Type B pancreatic cell (in vitro differentiated cells): ENCODE measurements around the gene LFNG. TPM values are rescaled to one million over a fixed set of nuclear protein-coding genes. Genes with fewer than 3 reads are reported as not detected.

ENCODE experiments used
- DNase-seq: peaks from one replicate; pipeline ENCODE4 v3.0.0; 2021; ENCODE audit warnings: mixed read lengths; ENCODE audit not compliant: unreplicated experiment; ENCODE audit errors: extremely low spot score
- H3K27ac Mint-ChIP-seq: 2 replicates; pipeline ENCODE4 v1.8.0; 2021; ENCODE audit warnings: mild to moderate bottlenecking, mixed read lengths
- H3K27me3 Mint-ChIP-seq: 2 replicates; pipeline ENCODE4 v1.8.0; 2021; ENCODE audit warnings: mixed read lengths
- H3K36me3 Mint-ChIP-seq: 2 replicates; pipeline ENCODE4 v1.8.0; 2021; ENCODE audit warnings: mixed read lengths
- H3K4me1 Mint-ChIP-seq: one replicate; pipeline ENCODE4 v1.8.0; 2021; ENCODE audit warnings: mixed read lengths; ENCODE audit not compliant: unreplicated experiment
- H3K4me3 Mint-ChIP-seq: 2 replicates; pipeline ENCODE4 v1.8.0; 2021; ENCODE audit warnings: mild to moderate bottlenecking, mixed read lengths
- H3K9me3 Mint-ChIP-seq: 2 replicates; pipeline ENCODE4 v1.8.0; 2021; ENCODE audit warnings: mixed read lengths
- CTCF ChIP-seq: fragments of 200-600 bp; sonication (generic); conservative IDR thresholded peaks from 2 replicates; pipeline ENCODE4 v1.5.0; 2021; ENCODE audit warnings: antibody characterized with exemption, mild to moderate bottlenecking
- total RNA-seq: library from RNA; stranded (reverse); gene quantifications from 2 replicates; pipeline ENCODE4 v1.2.1, GENCODE V29; 2021; ENCODE audit warnings: low replicate concordance

LFNG gene
- total RNA-seq, 1 donor from 2014 or later = 15.3 TPM

GRCh38 chr7:2524808-2525657, 5.5 kb downstream of the LFNG start:
- DNase-seq = no peak
- no peak for TF ChIP-seq CTCF
- Mint-ChIP-seq H3K36me3 (no peaks in the 10 kb centered on the region), H3K27me3 (peaks cover 20% of the 10 kb centered on the region), H3K9me3 (no peaks in the 10 kb centered on the region), H3K4me3 (no peak overlapping the region), H3K4me1 (peaks cover 20% of the 10 kb centered on the region), H3K27ac (no peak overlapping the region)

- Mint-ChIP-seq H3K27ac (no peak overlapping the region), H3K4me3 (no peak overlapping the region), H3K9me3 (no peaks in the 10 kb centered on the region), H3K27me3 (peaks cover 11% of the 10 kb centered on the region), H3K36me3 (no peaks in the 10 kb centered on the region), H3K4me1 (peaks cover 16% of the 10 kb centered on the region)
- no peak for DNase-seq
- no peak for TF ChIP-seq CTCF
Measured at GRCh38 chr7:2525658-2526630, 6.4 kb downstream of the LFNG start.

GRCh38 chr7:2526659-2527504, 7.3 kb downstream of the LFNG start:
- Mint-ChIP-seq H3K9me3 (no peaks in the 10 kb centered on the region), H3K27me3 (peaks cover 7% of the 10 kb centered on the region), H3K4me1 (peaks cover 12% of the 10 kb centered on the region), H3K4me3 (no peak overlapping the region), H3K27ac (no peak overlapping the region), H3K36me3 (no peaks in the 10 kb centered on the region)
- no peak for DNase-seq
- TF ChIP-seq CTCF = no peak

- Mint-ChIP-seq H3K9me3 (no peaks in the 10 kb centered on the region), H3K4me1 (peaks cover 10% of the 10 kb centered on the region), H3K4me3 (no peak overlapping the region), H3K27me3 (peaks cover 4% of the 10 kb centered on the region), H3K36me3 (no peaks in the 10 kb centered on the region), H3K27ac (peak overlapping the region; percentile 56)
- DNase-seq = no peak
- TF ChIP-seq CTCF = no peak
Measured at GRCh38 chr7:2527505-2528467, 8.2 kb downstream of the LFNG start.
